ENCODE results near the gene ODAD2.
"Not testable (repeated sequence)": the region's sequence is repeated elsewhere in the genome, so short reads cannot be mapped to it uniquely, and the experiment has no call there.

ODAD2 gene

DNA sequence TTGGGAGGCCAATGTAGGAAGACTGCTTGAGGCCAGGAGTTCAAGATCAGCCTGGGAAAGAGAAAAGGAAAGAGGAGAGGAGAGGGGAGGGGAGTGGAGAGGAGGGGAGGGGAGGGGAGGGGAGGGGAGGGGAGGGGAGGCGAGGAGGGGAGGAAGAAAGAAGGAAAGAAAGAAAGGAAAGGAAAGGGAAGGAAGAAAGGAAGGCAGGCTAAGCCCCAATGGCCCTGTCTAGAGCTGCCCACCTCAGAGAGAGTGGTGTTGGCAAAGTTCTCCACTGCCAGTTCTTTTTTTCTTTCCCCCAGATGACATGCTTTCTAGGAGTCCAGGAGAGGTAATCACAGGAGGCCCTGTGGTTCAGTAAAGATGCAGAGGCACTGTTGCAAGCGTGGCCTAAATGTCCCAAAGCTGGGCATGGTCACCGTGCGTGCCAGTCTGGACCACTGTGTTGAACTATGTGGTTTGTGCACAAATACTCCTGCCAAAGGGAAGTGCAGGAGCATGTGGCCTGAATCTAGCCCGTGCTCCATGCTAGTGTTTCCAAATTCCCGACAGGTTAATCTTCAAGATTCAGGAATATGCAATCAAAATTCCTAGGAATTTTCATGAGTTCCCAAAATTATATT is 39.7 kb downstream of the ODAD2 start:
- no peak for DNase-seq (ENCODE audit: low spot score)

DNA sequence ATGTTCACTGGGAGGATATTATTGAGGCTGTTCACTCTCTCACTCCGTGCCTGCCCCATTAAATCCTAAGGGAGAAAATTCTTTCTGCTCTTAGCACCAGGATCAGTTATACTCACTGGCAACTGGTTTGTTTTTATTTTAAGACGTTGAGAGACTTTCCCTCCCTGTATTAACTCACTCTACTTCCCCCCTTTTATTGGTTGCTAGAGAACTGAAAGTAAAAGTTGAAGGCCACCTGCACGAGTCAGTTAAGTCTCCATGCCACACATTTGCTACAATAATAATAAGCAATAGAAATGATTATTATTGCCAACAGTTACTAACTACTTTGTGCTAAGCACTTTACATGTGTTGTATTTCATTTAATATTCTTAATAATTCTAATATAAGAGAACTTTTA is 40.5 kb downstream of the ODAD2 start:
- not testable (repeated sequence) for DNase-seq (ENCODE audit: low spot score)

GRCh38 chr10:27950242-27950564 is 48.7 kb downstream of the ODAD2 start:
- DNase-seq (ENCODE audit: low spot score) = no peak

- no peak for DNase-seq (ENCODE audit: low spot score)
These were observed 49.2 kb downstream of the ODAD2 start for GRCh38 chr10:27949528-27950241.

DNA sequence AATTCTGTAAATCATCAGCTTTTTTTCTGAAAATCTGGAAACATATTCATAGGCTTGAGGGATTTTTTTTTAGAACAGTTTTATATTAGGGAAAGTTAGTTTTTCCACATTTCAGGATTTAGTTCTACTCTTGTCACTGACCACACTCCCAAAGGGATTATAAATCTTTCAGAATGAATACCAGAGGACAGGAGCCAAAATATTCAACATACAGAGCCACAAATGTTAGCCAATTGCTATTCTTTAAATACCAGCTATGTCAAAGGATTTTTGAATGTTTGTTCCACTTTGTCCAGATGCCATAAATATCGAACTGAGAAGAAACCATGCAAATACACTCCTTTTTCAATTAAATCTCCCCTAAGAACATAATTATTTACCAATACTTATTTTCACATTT is 50.7 kb downstream of the ODAD2 start:
- no peak for DNase-seq (ENCODE audit: low spot score)

GRCh38 chr10:27947540-27947939 is 51.3 kb downstream of the ODAD2 start:
- DNase-seq (ENCODE audit: low spot score) = no peak

GRCh38 chr10:27944005-27944404 is 54.9 kb downstream of the ODAD2 start:
- no peak for DNase-seq (ENCODE audit: low spot score)

DNA sequence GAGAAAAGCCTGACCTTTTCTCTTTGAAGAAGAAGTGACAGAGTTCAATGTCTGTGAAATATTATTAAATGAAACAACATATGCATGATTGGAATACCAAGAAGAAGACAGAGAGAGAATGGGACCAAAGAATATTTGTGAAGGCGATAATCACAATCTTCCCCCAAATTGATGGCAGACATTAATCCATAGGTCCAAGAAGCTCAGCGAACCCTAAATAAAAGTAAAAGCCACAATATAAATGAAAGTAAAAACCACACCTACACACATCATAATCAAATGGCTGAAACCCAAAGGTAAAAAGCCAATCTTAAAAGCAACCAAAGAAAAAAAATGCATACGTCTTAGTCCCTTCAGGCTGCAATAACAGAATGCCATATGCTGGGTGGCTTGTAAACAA is 84.0 kb downstream of the ODAD2 start:
- no peak for DNase-seq (ENCODE audit: low spot score)

GRCh38 chr10:27912231-27912630 is 86.6 kb downstream of the ODAD2 start:
- no peak for DNase-seq (ENCODE audit: low spot score)

DNA sequence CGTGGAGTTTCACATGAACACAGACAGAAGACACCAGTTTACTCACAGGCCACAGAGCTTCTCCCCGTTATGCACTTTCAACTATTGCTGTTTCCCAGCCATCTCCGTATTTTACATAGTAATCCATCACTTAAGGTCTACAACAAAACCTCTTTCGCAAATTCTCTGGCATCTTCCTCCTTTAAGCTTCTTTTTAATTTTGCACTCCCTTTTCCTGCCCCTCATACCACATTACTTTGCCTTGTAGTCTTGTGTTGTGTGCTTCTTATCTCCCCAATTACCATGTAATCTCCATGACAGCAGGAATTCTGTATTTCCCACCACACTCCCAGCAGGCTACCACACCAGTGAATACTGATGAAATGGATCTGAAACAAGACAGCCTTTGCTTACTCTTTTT is 87.3 kb downstream of the ODAD2 start:
- no peak for DNase-seq (ENCODE audit: low spot score)

GRCh38 chr10:27911011-27911410 is 87.9 kb downstream of the ODAD2 start:
- DNase-seq (ENCODE audit: low spot score) = no peak

DNA sequence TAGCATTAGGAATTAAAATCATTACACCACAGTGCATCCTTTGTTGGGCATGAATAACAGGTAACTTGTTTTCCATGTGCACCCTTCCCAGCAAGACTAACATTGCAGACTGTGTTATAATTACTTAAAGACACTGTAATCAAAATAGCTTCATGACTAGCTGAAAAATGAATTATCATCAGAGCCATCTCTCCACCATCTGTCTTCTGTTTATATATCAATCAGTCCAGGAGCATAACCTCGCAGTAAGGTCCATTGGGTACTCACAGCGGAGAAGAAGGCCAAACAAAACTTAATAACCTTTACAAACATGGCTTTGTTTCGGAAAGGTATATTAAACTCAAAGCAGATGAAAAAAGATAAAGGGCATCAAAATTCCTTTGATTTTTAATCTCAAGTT is 90.6 kb downstream of the ODAD2 start:
- DNase-seq (ENCODE audit: low spot score) = no peak

GRCh38 chr10:27899485-27899884 is 99.4 kb downstream of the ODAD2 start:
- DNase-seq (ENCODE audit: low spot score) = peak; percentile 6

- no peak for DNase-seq (ENCODE audit: low spot score)
These were observed 99.8 kb downstream of the ODAD2 start for GRCh38 chr10:27899058-27899457.

GRCh38 chr10:27893358-27893954 is 105.4 kb downstream of the ODAD2 start:
- DNase-seq (ENCODE audit: low spot score) = no peak

- DNase-seq (ENCODE audit: low spot score) = no peak
These were observed 107.9 kb downstream of the ODAD2 start for GRCh38 chr10:27890971-27891370.

GRCh38 chr10:27889518-27889917 is 109.4 kb downstream of the ODAD2 start:
- no peak for DNase-seq (ENCODE audit: low spot score)

GRCh38 chr10:27884185-27884641 is 114.7 kb downstream of the ODAD2 start:
- no peak for DNase-seq (ENCODE audit: low spot score)

DNA sequence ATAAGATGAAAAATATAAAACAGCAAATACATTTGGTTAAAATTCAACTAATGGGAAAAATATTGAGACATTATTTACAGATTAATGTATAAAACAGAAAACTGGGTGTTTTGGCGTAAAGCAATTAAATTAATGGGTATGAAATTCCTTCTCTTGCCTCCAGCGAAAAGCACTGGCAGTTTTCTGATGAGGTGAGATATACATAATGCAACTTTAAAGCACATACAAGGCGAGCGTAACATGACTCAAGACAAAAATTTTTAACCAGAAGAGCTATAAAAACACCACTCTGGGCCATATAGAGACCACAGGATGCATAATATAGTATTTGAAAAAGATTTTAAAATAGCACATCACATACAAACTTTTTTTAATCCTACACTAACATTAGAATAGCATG is 120.6 kb downstream of the ODAD2 start:
- DNase-seq (ENCODE audit: low spot score) = no peak

- DNase-seq (ENCODE audit: low spot score) = no peak
These were observed 133.7 kb downstream of the ODAD2 start for GRCh38 chr10:27865221-27865635.

DNA sequence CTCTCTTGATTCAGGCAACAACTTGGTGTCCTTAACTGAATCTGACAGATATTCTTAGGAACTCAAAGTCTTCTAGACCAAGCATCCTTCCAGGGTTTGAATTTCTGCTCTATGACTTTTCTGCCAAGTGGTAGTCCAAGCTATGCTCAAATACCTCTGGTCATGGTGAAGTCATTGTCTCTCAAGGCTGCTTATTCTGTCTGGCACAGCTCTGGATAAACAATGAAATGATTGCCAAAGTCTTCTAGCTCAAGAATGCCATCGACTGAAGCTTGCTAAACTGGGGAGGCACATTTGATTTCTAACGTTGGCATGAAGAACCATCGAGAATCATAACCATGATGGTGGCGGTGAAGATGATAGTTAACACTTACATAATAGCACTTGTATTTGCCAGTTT is 137.1 kb downstream of the ODAD2 start:
- no peak for DNase-seq (ENCODE audit: low spot score)

DNA sequence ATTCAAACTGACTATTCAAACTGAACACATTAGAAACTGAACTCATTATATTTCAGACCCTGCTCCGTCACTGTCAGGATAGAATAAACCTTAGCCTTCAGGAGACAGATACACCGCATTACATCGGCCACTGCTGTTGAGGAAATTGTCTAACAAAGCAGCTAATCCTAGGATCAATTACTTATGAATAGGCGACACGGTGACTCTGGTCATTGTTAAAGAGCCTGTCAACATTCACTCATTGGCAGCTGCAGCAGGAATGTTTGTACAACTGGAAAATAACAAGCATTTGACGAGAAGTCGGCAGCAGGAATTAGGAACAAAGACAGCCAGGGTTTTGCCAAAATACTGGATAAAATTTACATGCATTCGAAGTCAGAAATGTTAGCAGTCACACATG is 141.3 kb downstream of the ODAD2 start:
- DNase-seq (ENCODE audit: low spot score) = no peak

GRCh38 chr10:27844223-27844622 is 154.7 kb downstream of the ODAD2 start:
- DNase-seq (ENCODE audit: low spot score) = no peak

- DNase-seq (ENCODE audit: low spot score) = no peak
These were observed 160.0 kb downstream of the ODAD2 start for GRCh38 chr10:27838901-27839300.

All from CD4-positive, alpha-beta T cell treated with Interleukin-15 for 4 hours (primary cell).